GM19438 (cell line): ENCODE results near the gene DNM3.

ENCODE experiments used
- ATAC-seq: cut with Tn5 transposase; IDR thresholded peaks from one replicate; pipeline ENCODE4 v1.9.1; 2021; ENCODE audit warnings: low read depth; ENCODE audit not compliant: unreplicated experiment

The DNM3 gene

DNA sequence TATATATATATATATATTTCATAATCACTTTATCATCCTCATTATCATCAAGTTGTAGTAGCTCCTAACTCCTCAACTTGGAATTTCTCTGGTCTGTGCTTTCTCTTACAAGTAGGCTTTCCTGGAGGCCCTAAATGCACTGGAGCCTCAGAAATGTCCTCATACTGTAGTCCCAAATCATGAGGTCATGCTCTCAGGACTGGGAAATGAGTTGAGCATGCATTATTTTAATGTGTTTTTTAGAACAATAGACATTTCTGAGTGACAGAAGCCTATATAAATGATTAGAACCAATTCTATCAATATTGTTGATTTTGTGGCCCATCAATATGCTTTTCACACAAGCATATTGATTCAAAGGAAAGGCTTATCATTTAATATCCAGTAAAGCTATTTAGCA, 536.3 kb downstream of the DNM3 start:
- no peak for ATAC-seq

- no peak for ATAC-seq
Measured at GRCh38 chr1:172378109-172378760, 536.9 kb downstream of the DNM3 start.

DNA sequence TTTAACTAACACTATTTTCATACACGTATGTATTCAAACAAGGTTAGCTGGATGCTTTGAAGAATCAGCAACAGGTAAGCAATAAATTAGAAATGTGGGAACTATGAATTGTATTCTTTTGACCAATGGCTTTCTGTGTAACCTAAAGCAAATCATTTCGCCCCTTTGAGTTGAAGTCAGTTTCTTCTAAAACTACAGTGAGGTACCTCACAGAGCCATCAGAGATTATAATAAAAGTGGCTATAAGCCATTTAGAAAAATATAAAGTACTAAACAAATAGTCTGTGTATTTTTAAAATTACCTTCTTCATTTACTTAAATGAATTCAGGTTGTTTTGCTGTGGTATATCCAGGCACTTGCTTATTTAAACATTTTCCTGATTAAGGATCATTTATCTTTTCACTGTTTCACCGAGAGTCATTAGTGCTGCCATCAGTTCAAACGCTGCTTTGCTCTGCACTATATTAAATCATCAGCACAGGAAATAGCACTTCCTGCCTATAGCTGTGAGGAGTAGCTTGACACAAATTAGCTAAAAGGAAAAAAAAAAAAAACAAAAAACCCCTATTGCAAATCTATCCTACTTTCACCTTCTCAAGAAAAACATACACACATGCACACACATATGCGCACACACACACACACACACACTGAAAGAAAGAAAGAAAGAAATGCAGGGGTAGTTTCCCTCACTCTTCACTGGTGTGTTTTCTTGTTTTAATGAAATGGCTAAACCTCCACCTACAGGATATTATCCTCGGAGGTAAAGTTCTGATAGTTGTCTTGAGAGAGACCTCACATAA, 539.3 kb downstream of the DNM3 start:
- peak; percentile 88 for ATAC-seq

DNA sequence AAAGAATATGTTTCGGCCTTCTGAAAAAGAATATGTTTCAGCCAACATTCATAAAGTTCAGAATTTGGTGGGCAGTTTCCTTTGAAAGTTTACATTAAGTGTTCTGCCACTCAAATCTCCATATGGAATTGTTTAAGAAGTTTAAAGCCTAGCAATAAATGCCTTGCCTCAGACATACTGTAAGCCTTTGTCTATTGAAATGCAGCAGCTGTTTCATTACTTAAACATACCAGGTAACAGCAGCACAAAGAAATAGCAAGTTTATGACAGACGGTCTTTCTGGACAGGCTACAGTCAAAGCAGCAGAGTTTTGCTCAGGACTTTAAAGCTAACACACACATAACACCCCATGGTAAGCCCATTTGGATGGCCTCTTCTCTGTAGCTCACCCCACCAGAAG, 540.6 kb downstream of the DNM3 start:
- no peak for ATAC-seq

GRCh38 chr1:172382406-172382805, 541.1 kb downstream of the DNM3 start:
- ATAC-seq, result no peak

DNA sequence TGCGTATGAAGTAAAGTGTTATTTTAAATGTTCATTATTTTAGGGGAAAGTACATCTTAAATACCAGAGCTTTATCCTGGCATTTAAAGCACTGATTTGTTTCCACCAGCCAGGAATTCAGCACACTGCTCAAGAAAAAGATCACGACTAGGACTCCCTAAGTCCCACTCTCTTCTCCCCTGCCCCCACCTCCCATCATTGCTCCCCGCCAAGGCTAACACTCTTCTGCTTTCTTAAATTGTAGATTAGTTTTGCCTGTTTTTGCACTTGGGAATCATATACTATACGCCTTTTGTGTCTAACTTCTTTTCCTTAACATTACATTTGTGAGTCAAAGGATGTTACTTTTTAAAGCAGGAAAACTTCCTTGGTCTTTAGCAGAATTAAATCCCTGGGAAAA, 541.7 kb downstream of the DNM3 start:
- ATAC-seq, result no peak

- no peak for ATAC-seq
Measured at GRCh38 chr1:172383536-172383935, 542.2 kb downstream of the DNM3 start.

GRCh38 chr1:172384656-172385055, 543.4 kb downstream of the DNM3 start:
- ATAC-seq, result no peak

- no peak for ATAC-seq
Measured at GRCh38 chr1:172386046-172386445, 544.7 kb downstream of the DNM3 start.

GRCh38 chr1:172388490-172388889, 547.2 kb downstream of the DNM3 start:
- no peak for ATAC-seq

- ATAC-seq, result peak; percentile 25
Measured at GRCh38 chr1:172390301-172390682, 549.0 kb downstream of the DNM3 start.

DNA sequence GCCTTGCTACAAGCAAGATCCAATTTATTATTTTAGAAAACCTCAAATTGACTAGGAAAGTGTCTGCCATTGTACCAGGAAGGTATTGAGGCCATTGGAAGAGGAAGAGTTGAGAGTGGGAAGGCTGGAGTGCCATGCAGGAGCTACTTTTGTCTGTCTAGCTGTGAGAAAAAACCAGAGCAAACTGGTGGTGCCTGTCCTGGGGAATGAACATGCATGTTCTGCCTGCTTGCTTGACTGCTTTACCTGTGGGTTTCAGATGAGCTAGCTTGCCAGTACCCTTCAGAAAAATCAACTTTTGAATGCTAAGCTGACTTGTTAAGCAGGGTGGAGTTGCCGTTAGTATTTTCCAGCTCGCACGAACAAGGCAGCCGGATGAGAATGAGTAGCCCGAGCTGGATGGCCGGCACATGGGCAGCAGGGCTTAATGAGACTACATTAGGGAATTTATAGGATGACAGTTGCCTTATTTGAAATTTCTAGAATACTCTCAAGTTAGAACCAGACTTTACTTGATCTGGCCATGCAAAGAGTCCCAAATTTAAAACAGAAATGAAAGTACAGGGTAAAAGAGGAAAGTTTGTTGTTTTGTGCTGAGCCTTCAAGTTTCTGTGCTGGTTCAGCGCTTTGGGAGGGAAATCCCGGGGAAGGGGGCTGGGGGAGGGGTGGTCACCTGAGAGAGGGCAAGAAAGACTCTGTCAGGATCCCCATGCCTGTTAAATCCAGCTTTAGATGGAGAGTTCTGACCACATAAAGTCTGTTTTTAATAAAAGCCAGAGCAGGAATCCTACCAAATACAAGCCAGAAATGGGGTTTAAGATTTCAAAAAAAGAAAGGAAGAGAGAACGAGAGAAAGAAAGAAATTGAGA, 549.6 kb downstream of the DNM3 start:
- ATAC-seq, result peak; percentile 59

- no peak for ATAC-seq
Measured at GRCh38 chr1:172391976-172392375, 550.7 kb downstream of the DNM3 start.

GRCh38 chr1:172393354-172393753, 552.1 kb downstream of the DNM3 start:
- ATAC-seq, result no peak

DNA sequence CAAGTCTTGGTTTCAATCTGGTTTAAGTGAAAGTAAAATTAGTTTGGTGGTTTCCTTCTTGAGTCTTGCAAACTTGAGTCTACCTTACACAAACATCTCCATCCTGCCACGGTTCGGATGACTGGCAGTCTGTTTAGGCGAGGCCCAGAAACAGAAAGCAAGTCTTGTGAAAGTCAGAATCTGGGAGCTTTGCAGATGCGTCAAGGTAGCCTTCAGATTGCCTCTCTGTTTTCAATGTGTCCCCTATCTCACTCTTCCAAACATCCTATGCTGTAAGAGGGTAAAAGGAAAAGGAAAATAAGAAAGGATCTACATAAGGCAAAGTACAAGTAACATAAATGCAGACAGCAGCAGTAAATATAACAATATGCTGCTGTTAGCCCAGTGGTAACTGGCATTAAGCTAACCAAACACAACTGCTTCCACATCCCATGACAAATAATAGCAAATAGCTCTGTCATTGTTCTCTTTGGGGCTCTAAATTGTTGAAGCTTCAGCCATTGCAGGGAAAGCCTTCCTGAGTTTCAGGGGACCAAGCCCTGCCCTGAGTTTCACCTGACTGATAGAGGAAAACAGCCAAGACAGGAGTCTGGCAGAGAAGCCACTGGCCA, 552.9 kb downstream of the DNM3 start:
- peak; percentile 71 for ATAC-seq

GRCh38 chr1:172394811-172395210, 553.5 kb downstream of the DNM3 start:
- no peak for ATAC-seq

DNA sequence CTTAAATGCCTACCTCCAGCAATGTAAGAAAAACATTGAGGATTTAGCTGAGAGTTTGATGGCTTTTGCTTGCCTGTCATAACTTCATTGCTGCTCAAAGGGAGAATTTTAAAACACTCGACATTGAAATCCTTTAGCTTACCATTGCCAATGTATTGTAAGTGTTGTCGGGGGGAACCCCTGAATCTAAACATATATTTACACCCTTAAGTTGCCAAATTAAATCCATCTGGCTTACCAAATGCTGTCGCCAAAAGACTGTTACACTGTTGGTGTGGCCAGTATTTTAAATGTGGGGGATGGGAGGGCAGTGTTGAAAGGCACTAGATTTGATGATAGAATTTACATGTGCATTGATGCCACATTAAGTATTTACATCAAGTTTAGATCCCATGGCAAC, 554.3 kb downstream of the DNM3 start:
- no peak for ATAC-seq

GRCh38 chr1:172397221-172397620, 555.9 kb downstream of the DNM3 start:
- ATAC-seq, result no peak

GRCh38 chr1:172397633-172398032, 556.3 kb downstream of the DNM3 start:
- no peak for ATAC-seq

GRCh38 chr1:172398193-172398592, 556.9 kb downstream of the DNM3 start:
- ATAC-seq, result no peak
